Mucosa of descending colon (tissue), 3 donors: ENCODE results near the gene GLRX. TPM values are rescaled to one million over a fixed set of nuclear protein-coding genes. Genes with fewer than 3 reads are reported as not detected.
A peak's percentile ranks its signal among the peaks of the same experiment; 100 is the strongest.

Source experiments
- ATAC-seq: fragments of 200-7000 bp; cut with Tn5 transposase; one replicate; pipeline ENCODE4 v1.9.1; 2020; ENCODE audit warnings: mild to moderate bottlenecking, moderate library complexity
- DNase-seq, 3 donors: peaks; one replicate each; pipeline ENCODE4 v3.0.0-alpha.2; 2020
- H3K36me3 ChIP-seq: fragments of 200-600 bp; one replicate; pipeline ENCODE4 v1.8.0; 2021; ENCODE audit warnings: low read depth, mild to moderate bottlenecking
- H3K4me1 ChIP-seq: fragments of 200-600 bp; one replicate; pipeline ENCODE4 v1.8.0; 2021; ENCODE audit warnings: low read depth, mild to moderate bottlenecking
- H3K4me3 ChIP-seq: fragments of 200-600 bp; one replicate; pipeline ENCODE4 v1.8.0; 2021; ENCODE audit warnings: mild to moderate bottlenecking
- H3K9me3 ChIP-seq: fragments of 200-600 bp; one replicate; pipeline ENCODE4 v1.8.0; 2021; ENCODE audit warnings: mild to moderate bottlenecking
- intact Hi-C, 2 donors: fragments of 100-400 bp; cut with DNase I in 1 of 2; cut with micrococcal nuclease in 1 of 2; formaldehyde crosslinking; loops; one replicate each; pipeline versions ENCODE4 v1.11.0 to v1.11.1; 2022; cut with DNase I, micrococcal nuclease
- total RNA-seq, 3 donors: library from RNA; stranded (reverse); fragmentation: NEBNext Ultra II Directional in 2 of 3; extraction: Animal tissue kit (Norgen Biotek cat#: 25700) in 2 of 3; gene quantifications; one replicate each; pipeline versions ENCODE4 v1.2.1 to v1.2.4, GENCODE V29; 2021 to 2023
- TF ChIP-seq, protein P1 (sequence below): fragments of 200-600 bp; IDR thresholded peaks from one replicate; pipeline ENCODE4 v1.8.0; 2022; ENCODE audit warnings: antibody characterized with exemption, mild to moderate bottlenecking
- donor health status: DM: no; HTN: no; CAD: no; lungs with moderate emphysema.
- donor health status: DM: no; HTN: no; CAD: no.
- donor health status: DM: no; HTN: yes; CAD: no.

The GLRX gene
- total RNA-seq, 3 donors from 2014 or later: 40.6 to 90.5 (median 65.5) TPM

DNA sequence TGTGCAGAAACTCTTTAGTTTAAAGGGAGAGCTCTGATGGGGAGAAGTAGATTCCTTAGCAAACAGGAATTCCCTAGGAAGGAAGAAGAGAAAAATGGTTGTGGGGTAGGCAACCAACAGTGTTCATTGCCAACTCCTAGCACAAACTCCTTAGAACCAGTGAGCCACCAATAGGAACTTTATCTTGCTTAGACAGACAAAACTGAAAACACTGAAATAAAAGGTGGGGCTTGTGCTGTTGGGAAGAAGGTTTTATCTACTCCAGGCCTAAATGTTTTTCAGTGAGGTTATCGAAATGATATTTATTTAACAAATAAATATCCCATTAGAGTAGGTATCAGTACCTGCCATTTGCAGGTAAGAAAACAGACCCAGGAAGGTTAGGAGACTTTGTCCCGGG lies 7.7 kb upstream of the GLRX start:
- Histone ChIP-seq H3K36me3 (no peaks in the 10 kb centered on the region), H3K4me3 (no peak overlapping the region), H3K4me1 (peaks cover 15% of the 10 kb centered on the region), H3K9me3 (no peaks in the 10 kb centered on the region)
- intact Hi-C loops: no loop called here
- ATAC-seq (no peak), DNase-seq (no peak)
- TF ChIP-seq, protein P1, sequence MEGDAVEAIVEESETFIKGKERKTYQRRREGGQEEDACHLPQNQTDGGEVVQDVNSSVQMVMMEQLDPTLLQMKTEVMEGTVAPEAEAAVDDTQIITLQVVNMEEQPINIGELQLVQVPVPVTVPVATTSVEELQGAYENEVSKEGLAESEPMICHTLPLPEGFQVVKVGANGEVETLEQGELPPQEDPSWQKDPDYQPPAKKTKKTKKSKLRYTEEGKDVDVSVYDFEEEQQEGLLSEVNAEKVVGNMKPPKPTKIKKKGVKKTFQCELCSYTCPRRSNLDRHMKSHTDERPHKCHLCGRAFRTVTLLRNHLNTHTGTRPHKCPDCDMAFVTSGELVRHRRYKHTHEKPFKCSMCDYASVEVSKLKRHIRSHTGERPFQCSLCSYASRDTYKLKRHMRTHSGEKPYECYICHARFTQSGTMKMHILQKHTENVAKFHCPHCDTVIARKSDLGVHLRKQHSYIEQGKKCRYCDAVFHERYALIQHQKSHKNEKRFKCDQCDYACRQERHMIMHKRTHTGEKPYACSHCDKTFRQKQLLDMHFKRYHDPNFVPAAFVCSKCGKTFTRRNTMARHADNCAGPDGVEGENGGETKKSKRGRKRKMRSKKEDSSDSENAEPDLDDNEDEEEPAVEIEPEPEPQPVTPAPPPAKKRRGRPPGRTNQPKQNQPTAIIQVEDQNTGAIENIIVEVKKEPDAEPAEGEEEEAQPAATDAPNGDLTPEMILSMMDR: no peak

DNA sequence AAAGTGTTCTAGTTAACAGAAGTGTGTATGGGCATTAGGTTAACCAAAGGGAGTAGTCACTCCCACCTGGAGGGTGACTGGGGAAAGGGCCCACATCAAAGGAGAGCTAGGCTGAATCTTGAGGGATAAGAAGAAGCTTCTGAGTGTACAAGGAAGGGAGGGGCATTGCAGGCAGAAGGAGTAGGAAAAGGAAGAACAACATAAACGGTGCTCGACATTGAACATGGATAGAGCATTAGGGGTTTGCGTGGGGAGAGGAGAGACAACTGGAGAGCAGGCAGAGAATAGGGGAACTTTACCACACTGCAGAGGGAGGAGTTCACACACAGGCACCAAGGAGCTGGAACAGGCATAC lies 5.3 kb upstream of the GLRX start:
- H3K4me1 ChIP-seq: peaks cover 24% of the 10 kb centered on the region
- ATAC-seq (no peak), DNase-seq (no peak)
- H3K4me3 ChIP-seq: no peak overlapping the region
- TF ChIP-seq, protein P1: no peak
- intact Hi-C loops: no loop called here
- H3K9me3 ChIP-seq: no peaks in the 10 kb centered on the region
- H3K36me3 ChIP-seq: no peaks in the 10 kb centered on the region

DNA sequence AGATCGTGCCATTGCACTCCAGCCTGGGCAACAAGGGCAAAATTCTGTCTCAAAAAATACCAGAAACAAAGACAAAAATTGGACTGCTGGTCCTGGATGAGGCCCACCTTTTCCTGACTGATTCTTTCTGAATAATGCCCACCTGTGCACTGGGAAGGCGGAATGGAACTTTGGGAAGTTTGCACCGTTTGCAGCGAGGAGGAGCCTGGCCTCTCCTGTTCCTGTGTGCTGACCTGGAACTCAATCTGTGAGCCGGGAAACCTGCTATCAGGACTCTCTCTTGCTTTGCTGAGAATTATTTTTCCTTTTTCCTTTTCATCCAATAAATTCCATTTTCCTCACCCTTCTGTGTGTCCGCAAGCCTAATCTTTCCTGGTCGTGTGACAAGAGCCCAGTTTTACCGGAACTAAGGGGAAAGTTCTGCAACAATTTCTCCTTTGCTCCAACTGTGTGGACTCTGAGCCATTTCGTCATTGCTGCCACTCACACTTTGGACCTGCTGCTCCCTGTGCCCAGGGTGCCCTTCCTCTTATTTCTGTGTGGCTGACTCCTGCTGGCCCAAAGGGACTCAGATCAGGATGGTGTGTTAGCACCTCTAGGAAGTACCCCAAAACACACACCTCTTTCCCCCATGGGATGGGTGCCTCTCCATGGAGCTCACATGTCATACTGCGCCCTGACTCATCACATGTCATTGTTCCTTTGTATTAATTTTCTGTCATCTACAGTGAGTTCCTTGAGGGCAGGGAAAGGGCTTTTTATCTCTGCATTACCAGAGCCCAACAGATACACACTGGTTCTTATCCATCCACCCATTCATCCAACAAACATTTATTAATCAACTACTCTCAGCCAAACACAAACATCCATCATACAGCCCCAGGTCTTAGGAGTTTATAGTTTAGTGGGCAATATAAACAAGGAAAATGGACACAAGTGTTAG lies 4.7 kb upstream of the GLRX start:
- no peaks in the 10 kb centered on the region for H3K36me3 ChIP-seq
- TF ChIP-seq, protein P1: no peak
- no peak overlapping the region for H3K4me3 ChIP-seq
- DNase-seq: peak in 2 of 3 donors; percentile 75 to 81
- H3K4me1 ChIP-seq: peaks cover 26% of the 10 kb centered on the region
- no peaks in the 10 kb centered on the region for H3K9me3 ChIP-seq
- intact Hi-C loops: no loop called here
- ATAC-seq: peak; percentile 76

DNA sequence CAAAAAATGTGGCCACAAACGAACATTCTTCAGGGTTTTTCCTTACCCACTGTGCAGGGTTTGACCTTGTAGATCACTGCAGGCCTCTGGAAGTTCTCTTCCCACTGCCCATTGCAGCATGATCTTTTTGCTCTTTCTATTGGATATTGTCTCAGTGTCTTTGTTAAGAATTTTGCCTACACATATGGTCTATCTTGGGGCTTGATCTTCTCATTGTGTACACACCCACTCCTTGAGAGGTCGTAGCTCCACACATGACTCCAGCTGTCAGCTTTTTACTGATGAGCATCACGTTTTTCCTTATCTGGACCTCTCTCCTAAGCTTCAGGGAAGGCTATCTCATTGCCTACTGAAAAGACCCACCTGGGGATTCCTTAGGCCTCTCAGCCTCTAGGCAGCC lies 3.0 kb upstream of the GLRX start:
- TF ChIP-seq, protein P1: no peak
- H3K9me3 ChIP-seq: no peaks in the 10 kb centered on the region
- DNase-seq (no peak), ATAC-seq (no peak)
- H3K4me1 ChIP-seq: peaks cover 33% of the 10 kb centered on the region
- no peaks in the 10 kb centered on the region for H3K36me3 ChIP-seq
- H3K4me3 ChIP-seq: no peak overlapping the region
- intact Hi-C loops: no loop called here

DNA sequence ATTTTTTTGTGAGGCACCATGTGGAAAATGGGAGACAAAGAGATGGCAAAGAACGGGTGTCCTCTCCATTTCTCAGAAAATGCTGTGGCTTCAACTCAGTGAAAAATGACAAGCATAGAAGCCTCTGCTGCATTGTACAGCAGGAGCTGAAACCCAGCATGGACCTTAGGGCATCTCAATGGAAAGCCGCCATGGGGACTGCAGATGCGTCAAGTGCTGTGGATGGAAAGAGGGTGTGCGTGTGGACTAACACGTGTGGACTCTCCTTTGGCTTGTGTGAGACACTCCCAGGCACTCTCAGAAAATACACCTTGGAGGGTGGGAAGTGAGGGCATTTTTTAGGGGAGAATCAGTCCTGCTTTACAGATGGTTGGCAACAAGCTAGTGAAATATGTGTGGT lies 2.2 kb upstream of the GLRX start:
- H3K4me1 ChIP-seq: peaks cover 37% of the 10 kb centered on the region
- ATAC-seq (no peak), DNase-seq (no peak)
- no peaks in the 10 kb centered on the region for H3K36me3 ChIP-seq
- intact Hi-C loops: no loop called here
- H3K4me3 ChIP-seq: no peak overlapping the region
- TF ChIP-seq, protein P1: no peak
- no peaks in the 10 kb centered on the region for H3K9me3 ChIP-seq
